BLaER1 (cell line): ENCODE results near the gene CDC45.
"Not testable (repeated sequence)": the region's sequence is repeated elsewhere in the genome, so short reads cannot be mapped to it uniquely, and the experiment has no call there.

Experiments
- H3K27ac ChIP-seq: shearing (Covaris generic); formaldehyde crosslinking; 2 replicates; pipeline ENCODE4 v1.8.1; 2022
- H3K27me3 ChIP-seq: shearing (Covaris generic); formaldehyde crosslinking; 2 replicates; pipeline ENCODE4 v1.8.1; 2022
- H3K36me3 ChIP-seq: shearing (Covaris generic); formaldehyde crosslinking; 2 replicates; pipeline ENCODE4 v1.8.1; 2022
- H3K4me1 ChIP-seq: shearing (Covaris generic); formaldehyde crosslinking; 2 replicates; pipeline ENCODE4 v1.8.1; 2022
- H3K4me2 ChIP-seq: shearing (Covaris generic); formaldehyde crosslinking; 2 replicates; pipeline ENCODE4 v1.8.1; 2022
- H3K4me3 ChIP-seq: shearing (Covaris generic); formaldehyde crosslinking; 2 replicates; pipeline ENCODE4 v1.8.1; 2022
- H3K9ac ChIP-seq: shearing (Covaris generic); formaldehyde crosslinking; 2 replicates; pipeline ENCODE4 v1.8.1; 2022
- H3K9me3 ChIP-seq: shearing (Covaris generic); formaldehyde crosslinking; 2 replicates; pipeline ENCODE4 v1.8.1; 2022
- H4K20me1 ChIP-seq: shearing (Covaris generic); formaldehyde crosslinking; 2 replicates; pipeline ENCODE4 v1.8.1; 2022
- Cebpa-rat ChIP-seq: shearing (Covaris generic); IDR thresholded peaks from 2 replicates; pipeline ENCODE4 v1.8.1; 2022

The CDC45 gene

GRCh38 chr22:19526076-19526701 lies 46.5 kb downstream of the CDC45 start:
- H3K4me3 ChIP-seq, result no peak overlapping the region

GRCh38 chr22:19526702-19527111 lies 47.0 kb downstream of the CDC45 start:
- peaks cover 8% of the 10 kb centered on the region for H3K36me3 ChIP-seq
- H3K4me1 ChIP-seq, result no peaks in the 10 kb centered on the region
- peaks cover 37% of the 10 kb centered on the region for H3K27me3 ChIP-seq
- no peak overlapping the region for H3K4me3 ChIP-seq
- no peak overlapping the region for H3K27ac ChIP-seq
- no peak for TF ChIP-seq Cebpa-rat
- no peak overlapping the region for H3K9ac ChIP-seq
- peaks cover 35% of the 10 kb centered on the region; the same call in 1 of the 2 replicates for H4K20me1 ChIP-seq
- no peak overlapping the region for H3K4me2 ChIP-seq
- H3K9me3 ChIP-seq, result no peaks in the 10 kb centered on the region

More at GRCh38 chr22:19526076-19526701, 46.5 kb downstream of the CDC45 start:
- Histone ChIP-seq H3K4me2 (no peak overlapping the region), H3K36me3 (peaks cover 13% of the 10 kb centered on the region), H4K20me1 (peaks cover 39% of the 10 kb centered on the region; the same call in 1 of the 2 replicates), H3K4me1 (no peaks in the 10 kb centered on the region), H3K9ac (no peak overlapping the region), H3K27me3 (peaks cover 37% of the 10 kb centered on the region), H3K27ac (no peak overlapping the region), H3K9me3 (no peaks in the 10 kb centered on the region)
- no peak for TF ChIP-seq Cebpa-rat

- Histone ChIP-seq H3K9me3 (no peaks in the 10 kb centered on the region), H3K27ac (no peak overlapping the region), H3K4me3 (no peak overlapping the region), H3K36me3 (peaks cover 1% of the 10 kb centered on the region; the same call in 1 of the 2 replicates), H3K9ac (no peak overlapping the region), H3K4me2 (no peak overlapping the region), H4K20me1 (peaks cover 29% of the 10 kb centered on the region; the same call in 1 of the 2 replicates), H3K27me3 (peaks cover 32% of the 10 kb centered on the region), H3K4me1 (no peaks in the 10 kb centered on the region)
- no peak for TF ChIP-seq Cebpa-rat
These were observed 47.6 kb downstream of the CDC45 start for GRCh38 chr22:19527321-19527721.

- Histone ChIP-seq H3K4me2 (no peak overlapping the region), H3K27ac (no peak overlapping the region), H3K27me3 (peaks cover 26% of the 10 kb centered on the region), H3K4me1 (no peaks in the 10 kb centered on the region), H3K4me3 (no peak overlapping the region), H4K20me1 (peaks cover 22% of the 10 kb centered on the region; the same call in 1 of the 2 replicates), H3K36me3 (no peaks in the 10 kb centered on the region), H3K9me3 (no peaks in the 10 kb centered on the region), H3K9ac (no peak overlapping the region)
- TF ChIP-seq Cebpa-rat, result no peak
These were observed 48.2 kb downstream of the CDC45 start for GRCh38 chr22:19527861-19528417.

- Histone ChIP-seq H3K9me3 (no peaks in the 10 kb centered on the region), H3K4me2 (no peak overlapping the region), H4K20me1 (peaks cover 6% of the 10 kb centered on the region; the same call in 1 of the 2 replicates), H3K36me3 (no peaks in the 10 kb centered on the region), H3K4me3 (no peak overlapping the region), H3K4me1 (peaks cover 8% of the 10 kb centered on the region), H3K27ac (no peak overlapping the region), H3K9ac (no peak overlapping the region), H3K27me3 (peaks cover 7% of the 10 kb centered on the region)
- TF ChIP-seq Cebpa-rat, result no peak
These were observed 50.1 kb downstream of the CDC45 start for GRCh38 chr22:19529811-19530210.

GRCh38 chr22:19530751-19531150 lies 51.0 kb downstream of the CDC45 start:
- no peak for TF ChIP-seq Cebpa-rat
- no peak overlapping the region for H3K27ac ChIP-seq
- no peaks in the 10 kb centered on the region for H3K9me3 ChIP-seq
- no peak overlapping the region for H3K9ac ChIP-seq
- no peaks in the 10 kb centered on the region for H3K36me3 ChIP-seq
- no peaks in the 10 kb centered on the region for H3K27me3 ChIP-seq
- H3K4me3 ChIP-seq, result no peak overlapping the region
- H4K20me1 ChIP-seq, result no peaks in the 10 kb centered on the region
- H3K4me1 ChIP-seq, result peaks cover 12% of the 10 kb centered on the region
- no peak overlapping the region for H3K4me2 ChIP-seq

- H3K9ac ChIP-seq, H3K4me2 ChIP-seq, H3K27me3 ChIP-seq, H3K27ac ChIP-seq, H3K4me3 ChIP-seq, H4K20me1 ChIP-seq, H3K9me3 ChIP-seq, H3K36me3 ChIP-seq: not testable (repeated sequence)
- H3K4me1 ChIP-seq, result peaks cover 12% of the 10 kb centered on the region
These were observed 51.6 kb downstream of the CDC45 start for GRCh38 chr22:19531327-19531726.

GRCh38 chr22:19533049-19533626 lies 53.4 kb downstream of the CDC45 start:
- H4K20me1 ChIP-seq, result no peaks in the 10 kb centered on the region
- no peak overlapping the region for H3K9ac ChIP-seq
- no peak for TF ChIP-seq Cebpa-rat
- H3K36me3 ChIP-seq, result no peaks in the 10 kb centered on the region
- no peaks in the 10 kb centered on the region for H3K27me3 ChIP-seq
- peaks cover 12% of the 10 kb centered on the region for H3K4me1 ChIP-seq
- no peak overlapping the region for H3K4me3 ChIP-seq
- no peaks in the 10 kb centered on the region for H3K9me3 ChIP-seq
- no peak overlapping the region for H3K27ac ChIP-seq
- H3K4me2 ChIP-seq, result no peak overlapping the region

- H3K4me2 ChIP-seq, result no peak overlapping the region
- H3K4me1 ChIP-seq, result peaks cover 12% of the 10 kb centered on the region
- H3K4me3 ChIP-seq, result no peak overlapping the region
- H3K9me3 ChIP-seq, result no peaks in the 10 kb centered on the region
- no peaks in the 10 kb centered on the region for H3K36me3 ChIP-seq
- H3K27ac ChIP-seq, result no peak overlapping the region
- TF ChIP-seq Cebpa-rat, result no peak
- no peaks in the 10 kb centered on the region for H3K27me3 ChIP-seq
- no peak overlapping the region for H3K9ac ChIP-seq
- no peaks in the 10 kb centered on the region for H4K20me1 ChIP-seq
These were observed 54.1 kb downstream of the CDC45 start for GRCh38 chr22:19533857-19534256.

- no peak overlapping the region for H3K4me3 ChIP-seq
- no peak for TF ChIP-seq Cebpa-rat
These were observed 55.3 kb downstream of the CDC45 start for GRCh38 chr22:19535001-19535400.

More at GRCh38 chr22:19535001-19535400, 55.3 kb downstream of the CDC45 start:
- Histone ChIP-seq H3K9me3 (no peaks in the 10 kb centered on the region), H3K9ac (no peak overlapping the region), H3K4me1 (peaks cover 12% of the 10 kb centered on the region), H3K36me3 (no peaks in the 10 kb centered on the region), H4K20me1 (no peaks in the 10 kb centered on the region), H3K27ac (no peak overlapping the region), H3K4me2 (peak overlapping the region; percentile 34; the same call in 1 of the 2 replicates), H3K27me3 (no peaks in the 10 kb centered on the region)
